NB4 (cell line): ENCODE data around the gene CCDC57.

ENCODE experiments used
- DNase-seq: peaks from one replicate; pipeline ENCODE4 v3.0.0; 2010; ENCODE audit warnings: low read depth
- H3K4me3 ChIP-seq: one replicate; pipeline ENCODE4 v1.5.1; 2011; ENCODE audit warnings: mild to moderate bottlenecking, low read depth, low read length, moderate library complexity
- MYC ChIP-seq: IDR thresholded peaks from 2 replicates; pipeline ENCODE4 v1.6.1; 2011; ENCODE audit warnings: low read depth, low read length
- POLR2A ChIP-seq: IDR thresholded peaks from 2 replicates; pipeline ENCODE4 v1.6.1; 2011; ENCODE audit warnings: mild to moderate bottlenecking; ENCODE audit not compliant: insufficient read length; ENCODE audit errors: extremely low read depth
- TF ChIP-seq, protein P1 (sequence below): IDR thresholded peaks from 2 replicates; pipeline ENCODE4 v1.6.1; 2011; ENCODE audit warnings: low read depth, low read length
- TF ChIP-seq, protein P2 (sequence below): IDR thresholded peaks from one replicate; pipeline ENCODE4 v1.5.1; 2012; ENCODE audit warnings: low read depth, low read length

Gene CCDC57

DNA sequence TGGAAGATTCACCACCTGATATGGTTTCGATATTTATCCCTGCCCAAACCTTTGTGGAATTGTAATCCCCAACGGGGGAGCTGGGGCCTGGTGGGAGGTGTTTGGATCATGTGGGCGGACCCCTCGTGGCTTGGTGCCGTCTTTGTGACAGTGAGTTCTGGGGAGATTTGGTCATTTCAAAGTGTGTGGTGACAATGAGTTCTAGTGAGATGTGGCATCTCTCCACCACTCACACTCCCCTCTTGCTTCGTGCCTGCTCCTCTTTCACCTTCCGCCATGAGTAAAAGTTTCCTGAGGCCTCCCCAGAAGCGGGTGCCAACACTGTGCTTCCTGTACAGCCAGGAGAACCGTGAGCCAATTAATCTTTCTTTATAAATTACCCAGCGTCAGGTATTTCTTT lies 9.7 kb downstream of the CCDC57 start:
- DNase-seq, result no peak
- no peak overlapping the region for H3K4me3 ChIP-seq
- TF ChIP-seq POLR2A, result no peak
- TF ChIP-seq, protein P1, sequence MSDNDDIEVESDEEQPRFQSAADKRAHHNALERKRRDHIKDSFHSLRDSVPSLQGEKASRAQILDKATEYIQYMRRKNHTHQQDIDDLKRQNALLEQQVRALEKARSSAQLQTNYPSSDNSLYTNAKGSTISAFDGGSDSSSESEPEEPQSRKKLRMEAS, result no peak
- no peak for TF ChIP-seq MYC
- TF ChIP-seq, protein P2, sequence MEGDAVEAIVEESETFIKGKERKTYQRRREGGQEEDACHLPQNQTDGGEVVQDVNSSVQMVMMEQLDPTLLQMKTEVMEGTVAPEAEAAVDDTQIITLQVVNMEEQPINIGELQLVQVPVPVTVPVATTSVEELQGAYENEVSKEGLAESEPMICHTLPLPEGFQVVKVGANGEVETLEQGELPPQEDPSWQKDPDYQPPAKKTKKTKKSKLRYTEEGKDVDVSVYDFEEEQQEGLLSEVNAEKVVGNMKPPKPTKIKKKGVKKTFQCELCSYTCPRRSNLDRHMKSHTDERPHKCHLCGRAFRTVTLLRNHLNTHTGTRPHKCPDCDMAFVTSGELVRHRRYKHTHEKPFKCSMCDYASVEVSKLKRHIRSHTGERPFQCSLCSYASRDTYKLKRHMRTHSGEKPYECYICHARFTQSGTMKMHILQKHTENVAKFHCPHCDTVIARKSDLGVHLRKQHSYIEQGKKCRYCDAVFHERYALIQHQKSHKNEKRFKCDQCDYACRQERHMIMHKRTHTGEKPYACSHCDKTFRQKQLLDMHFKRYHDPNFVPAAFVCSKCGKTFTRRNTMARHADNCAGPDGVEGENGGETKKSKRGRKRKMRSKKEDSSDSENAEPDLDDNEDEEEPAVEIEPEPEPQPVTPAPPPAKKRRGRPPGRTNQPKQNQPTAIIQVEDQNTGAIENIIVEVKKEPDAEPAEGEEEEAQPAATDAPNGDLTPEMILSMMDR, result no peak

DNA sequence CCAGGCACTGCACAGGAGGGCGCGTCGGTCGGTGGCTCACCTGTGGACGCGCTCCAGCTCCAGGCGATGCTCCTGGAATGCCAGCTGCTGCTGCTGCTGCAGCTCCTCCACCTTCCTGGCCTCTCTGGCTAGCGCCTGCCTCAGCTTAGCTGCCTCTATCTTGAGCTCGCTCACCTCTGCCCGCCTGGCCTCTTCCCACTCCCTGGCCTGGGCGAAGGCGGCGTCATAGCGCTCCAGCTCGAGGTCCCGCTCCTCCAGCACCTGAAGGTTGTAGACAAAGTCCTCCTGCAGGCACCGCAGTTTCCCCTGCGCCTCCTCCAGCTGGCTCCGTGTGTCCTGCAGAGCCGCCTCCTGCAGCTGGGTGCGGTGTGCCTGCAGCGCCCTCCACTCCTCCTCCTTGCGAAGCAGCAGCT lies 11.1 kb downstream of the CCDC57 start:
- no peak for TF ChIP-seq MYC
- TF ChIP-seq, protein P2, result no peak
- TF ChIP-seq POLR2A, result no peak
- TF ChIP-seq, protein P1, result no peak

DNA sequence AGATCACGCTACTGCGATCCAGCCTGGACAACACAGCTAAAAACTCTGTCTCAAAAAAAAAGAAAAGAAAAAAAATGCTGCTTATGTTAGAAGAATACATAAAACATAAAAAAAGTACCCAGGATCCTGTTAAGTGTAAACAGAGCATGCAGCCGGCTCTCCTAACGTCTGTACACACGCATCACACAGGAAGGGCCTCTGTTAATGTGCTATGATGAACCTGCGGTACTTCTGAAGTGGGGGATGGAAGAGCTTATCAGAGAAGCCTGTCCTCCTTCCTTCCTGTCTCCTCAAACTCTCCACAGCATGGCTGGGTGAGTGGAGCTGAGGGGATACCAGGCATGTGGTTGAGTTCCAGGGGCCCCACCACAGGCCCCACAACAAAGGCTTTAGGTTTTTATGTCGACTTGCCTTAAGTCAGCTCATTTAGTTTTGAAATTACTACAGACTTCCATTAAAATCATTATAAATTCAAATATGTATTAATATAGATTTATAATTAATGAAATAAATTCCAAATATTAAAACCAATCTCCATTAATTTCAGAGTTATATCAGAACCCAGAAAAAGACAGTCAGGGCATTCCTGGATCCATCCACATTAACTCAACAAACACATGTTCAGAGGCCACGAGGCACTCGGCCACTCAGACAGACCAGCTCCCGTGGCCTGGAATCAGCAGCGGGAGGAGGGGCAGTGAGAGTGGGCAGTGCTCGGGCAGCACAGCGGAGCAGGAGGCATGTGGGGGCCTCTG lies 11.7 kb downstream of the CCDC57 start:
- DNase-seq, result no peak
- TF ChIP-seq POLR2A (no peak), MYC (peak; percentile 20; the same call in 1 of the 2 replicates)
- TF ChIP-seq, protein P1, result peak; percentile 55

More for the DNA sequence above, 11.1 kb downstream of the CCDC57 start:
- no peak overlapping the region for H3K4me3 ChIP-seq
- no peak for DNase-seq

DNA sequence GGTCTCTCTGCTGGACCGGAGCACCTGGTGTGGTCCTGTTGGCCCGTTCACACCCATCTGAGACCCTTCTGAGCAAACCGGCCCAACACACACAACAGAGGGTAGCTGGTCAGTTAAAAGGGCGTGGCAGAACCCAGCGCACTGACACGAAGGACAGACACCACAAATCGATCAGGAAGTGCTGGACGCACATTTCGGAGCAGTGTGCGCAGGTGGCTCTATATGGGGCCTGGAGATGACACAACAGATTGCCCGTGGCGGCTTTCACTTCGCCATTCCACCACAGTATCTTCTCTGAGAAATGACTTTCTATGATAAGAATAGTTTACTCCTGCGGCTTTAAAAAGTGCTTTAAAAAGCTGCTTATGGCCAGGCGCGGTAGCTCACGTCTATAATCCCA lies 12.5 kb downstream of the CCDC57 start:
- no peak overlapping the region for H3K4me3 ChIP-seq
- no peak for TF ChIP-seq MYC
- TF ChIP-seq POLR2A, result no peak
- TF ChIP-seq, protein P1, result no peak
- TF ChIP-seq, protein P2, result no peak
- DNase-seq, result no peak

More for the DNA sequence above, 11.7 kb downstream of the CCDC57 start:
- no peak overlapping the region for H3K4me3 ChIP-seq

DNA sequence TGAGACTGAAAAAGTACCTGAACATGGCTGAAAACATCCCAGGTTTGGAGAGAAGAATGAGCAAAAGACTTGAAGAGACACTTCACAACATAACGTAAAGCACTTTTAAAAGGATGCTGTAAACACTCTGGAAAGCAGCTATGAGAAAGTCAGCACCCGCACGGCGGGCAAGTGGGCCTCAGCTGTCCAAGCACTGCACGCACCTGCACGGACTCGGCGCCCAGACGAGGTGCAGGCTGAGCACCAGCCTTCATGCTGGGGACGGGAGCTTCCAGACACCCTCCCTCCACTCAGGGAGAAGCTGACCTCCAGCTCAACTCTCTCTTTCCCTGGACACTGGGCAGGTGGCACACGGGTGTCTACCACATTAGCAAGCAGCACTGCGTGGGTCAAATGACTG lies 13.1 kb downstream of the CCDC57 start:
- H3K4me3 ChIP-seq, result no peak overlapping the region
- TF ChIP-seq, protein P2, result no peak

DNA sequence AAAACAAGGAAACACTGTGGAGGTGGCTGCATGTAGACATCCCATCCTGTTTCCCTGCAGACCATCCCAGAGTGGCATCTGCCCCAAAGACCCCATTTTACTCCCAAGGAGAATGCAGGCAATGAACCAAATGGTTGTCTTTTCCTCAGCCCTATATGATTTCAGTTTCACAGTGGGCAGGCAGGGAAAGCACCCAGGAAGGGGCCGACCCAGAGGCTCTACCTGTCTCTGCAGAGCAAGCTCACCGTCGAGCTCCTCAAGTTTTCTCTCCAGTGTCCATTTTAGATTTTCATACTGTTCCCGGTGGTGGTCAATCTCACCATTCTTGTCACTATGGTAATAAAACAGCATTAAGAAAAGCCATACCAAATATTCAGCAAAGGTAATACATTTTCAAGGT lies 14.6 kb downstream of the CCDC57 start:
- no peak for DNase-seq
- H3K4me3 ChIP-seq, result no peak overlapping the region
- TF ChIP-seq, protein P2, result no peak
- TF ChIP-seq POLR2A, result no peak
- no peak for TF ChIP-seq MYC
- TF ChIP-seq, protein P1, result no peak

More for the DNA sequence above, 13.1 kb downstream of the CCDC57 start:
- no peak for DNase-seq
